Prostate gland (tissue), 2 donors: ENCODE results near the gene PID1. TPM values are rescaled to one million over a fixed set of nuclear protein-coding genes. Genes with fewer than 3 reads are reported as not detected.

Experiments used
- DNase-seq: peaks from one replicate; pipeline ENCODE4 v3.0.0-alpha.2; 2019; ENCODE audit warnings: low spot score
- H3K27ac ChIP-seq, 2 donors: fragments of 200-600 bp; sonication (generic); 2 replicates each; pipeline ENCODE4 v1.5.1; 2017 to 2019
- H3K27me3 ChIP-seq: fragments of 200-600 bp; sonication (generic); replicated peaks from 2 replicates; pipeline ENCODE4 v1.5.1; 2019; ENCODE audit not compliant: insufficient read depth
- H3K36me3 ChIP-seq, 2 donors: fragments of 200-600 bp; sonication (generic); 1 replicate in 1 of 2; 2 replicates in 1 of 2; pipeline versions ENCODE4 v1.5.1 to v1.8.1; 2017 to 2019
- H3K4me1 ChIP-seq: fragments of 200-600 bp; sonication (generic); replicated peaks from 2 replicates; pipeline ENCODE4 v1.5.1; 2019
- H3K4me3 ChIP-seq, 2 donors: fragments of 200-600 bp; sonication (generic); 2 replicates each; pipeline ENCODE4 v1.5.1; 2017 to 2019
- H3K9me3 ChIP-seq: fragments of 200-600 bp; sonication (generic); 2 replicates; pipeline ENCODE4 v1.5.1; 2017
- POLR2A ChIP-seq: fragments of 450-650 bp; IDR thresholded peaks from one replicate; pipeline ENCODE4 v1.6.1; 2016; ENCODE audit warnings: antibody characterized with exemption, mild to moderate bottlenecking
- POLR2AphosphoS5 ChIP-seq: sonication (generic); formaldehyde crosslinking; IDR thresholded peaks from one replicate; pipeline ENCODE4 v1.6.1; 2017; ENCODE audit warnings: antibody characterized with exemption
- WGBS: methylation state at CpG from one replicate; pipeline ENCODE4 v1.1.5; 2018; 5-methylcytosine and 5-hydroxymethylcytosine counted together
- intact Hi-C: fragments of 100-400 bp; cut with DNase I; formaldehyde crosslinking; loops from one replicate; pipeline ENCODE4 v1.14.2; 2022
- total RNA-seq, 2 donors: library from RNA; depleted of rRNA; stranded (reverse); fragments of >200 nt; gene quantifications; one replicate each; pipeline ENCODE4 v1.1.0, GENCODE V29; 2016
- TF ChIP-seq, protein P1 (sequence below), 4 experiments: fragments of 200-600 bp in 2 of 4; fragments of 450-650 bp in 2 of 4; sonication (generic) in 2 of 4; IDR thresholded peaks; 1 replicate in 3 of 4; 2 replicates in 1 of 4; pipeline ENCODE4 v1.5.1; 2016 to 2019; ENCODE audit warnings: antibody characterized with exemption in 4 of 4, mild to moderate bottlenecking in 2 of 4, moderate library complexity in 2 of 4

PID1 gene
- total RNA-seq, 2 donors from 2014 or later = 14.0 to 21.0 TPM

DNA sequence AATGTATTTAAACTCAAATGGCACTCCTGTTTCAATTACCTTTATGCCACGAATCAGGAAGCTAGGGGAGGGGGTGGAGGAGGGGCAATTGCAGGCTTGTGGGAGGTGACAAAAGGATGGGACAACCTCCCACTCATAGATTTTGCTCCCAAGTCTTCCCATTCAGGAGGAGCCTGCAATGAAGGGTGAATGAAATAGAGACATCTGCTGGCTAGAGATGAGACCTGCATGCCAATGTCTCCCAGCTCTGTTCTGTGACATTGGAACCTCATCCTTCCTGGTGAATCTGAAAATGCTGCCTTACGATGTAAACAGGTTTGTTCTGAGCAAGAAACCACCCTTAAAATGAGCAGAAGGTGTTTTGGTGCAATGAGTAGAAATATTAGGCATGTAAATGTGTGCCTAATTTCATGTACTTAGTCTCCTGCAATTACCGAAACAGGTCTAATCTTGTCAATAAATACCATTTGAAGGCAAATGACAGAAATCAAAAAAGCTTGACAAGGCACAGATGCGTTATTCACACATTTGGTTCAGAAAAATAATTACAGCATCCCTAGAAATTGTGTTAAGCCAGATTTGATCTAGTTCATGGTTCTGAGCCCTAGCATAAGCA lies 2.7 kb upstream of the PID1 start:
- peak; percentile 74 for DNase-seq
- Histone ChIP-seq H3K4me3 (peak overlapping the region in 1 of 2 donors; percentile 22), H3K36me3 (no peaks in the 10 kb centered on the region), H3K4me1 (peaks cover 5% of the 10 kb centered on the region), H3K27me3 (no peaks in the 10 kb centered on the region), H3K9me3 (no peaks in the 10 kb centered on the region), H3K27ac (peak overlapping the region; percentile 37 to 60)
- TF ChIP-seq POLR2A = no peak
- TF ChIP-seq, protein P1, sequence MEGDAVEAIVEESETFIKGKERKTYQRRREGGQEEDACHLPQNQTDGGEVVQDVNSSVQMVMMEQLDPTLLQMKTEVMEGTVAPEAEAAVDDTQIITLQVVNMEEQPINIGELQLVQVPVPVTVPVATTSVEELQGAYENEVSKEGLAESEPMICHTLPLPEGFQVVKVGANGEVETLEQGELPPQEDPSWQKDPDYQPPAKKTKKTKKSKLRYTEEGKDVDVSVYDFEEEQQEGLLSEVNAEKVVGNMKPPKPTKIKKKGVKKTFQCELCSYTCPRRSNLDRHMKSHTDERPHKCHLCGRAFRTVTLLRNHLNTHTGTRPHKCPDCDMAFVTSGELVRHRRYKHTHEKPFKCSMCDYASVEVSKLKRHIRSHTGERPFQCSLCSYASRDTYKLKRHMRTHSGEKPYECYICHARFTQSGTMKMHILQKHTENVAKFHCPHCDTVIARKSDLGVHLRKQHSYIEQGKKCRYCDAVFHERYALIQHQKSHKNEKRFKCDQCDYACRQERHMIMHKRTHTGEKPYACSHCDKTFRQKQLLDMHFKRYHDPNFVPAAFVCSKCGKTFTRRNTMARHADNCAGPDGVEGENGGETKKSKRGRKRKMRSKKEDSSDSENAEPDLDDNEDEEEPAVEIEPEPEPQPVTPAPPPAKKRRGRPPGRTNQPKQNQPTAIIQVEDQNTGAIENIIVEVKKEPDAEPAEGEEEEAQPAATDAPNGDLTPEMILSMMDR (IDR thresholded peaks at IDR 0.05) = peak; percentile 51 to 85 (median 74)
- peak; percentile 79 for TF ChIP-seq POLR2AphosphoS5
- WGBS = 36% methylated on average over 4 of the region's 4 CpGs
- intact Hi-C loops = loop anchor here (5.0 to 10.0 kb wide), 6 partner anchors 142 to 1382 kb away; no protein-coding TSS in a partner anchor

DNA sequence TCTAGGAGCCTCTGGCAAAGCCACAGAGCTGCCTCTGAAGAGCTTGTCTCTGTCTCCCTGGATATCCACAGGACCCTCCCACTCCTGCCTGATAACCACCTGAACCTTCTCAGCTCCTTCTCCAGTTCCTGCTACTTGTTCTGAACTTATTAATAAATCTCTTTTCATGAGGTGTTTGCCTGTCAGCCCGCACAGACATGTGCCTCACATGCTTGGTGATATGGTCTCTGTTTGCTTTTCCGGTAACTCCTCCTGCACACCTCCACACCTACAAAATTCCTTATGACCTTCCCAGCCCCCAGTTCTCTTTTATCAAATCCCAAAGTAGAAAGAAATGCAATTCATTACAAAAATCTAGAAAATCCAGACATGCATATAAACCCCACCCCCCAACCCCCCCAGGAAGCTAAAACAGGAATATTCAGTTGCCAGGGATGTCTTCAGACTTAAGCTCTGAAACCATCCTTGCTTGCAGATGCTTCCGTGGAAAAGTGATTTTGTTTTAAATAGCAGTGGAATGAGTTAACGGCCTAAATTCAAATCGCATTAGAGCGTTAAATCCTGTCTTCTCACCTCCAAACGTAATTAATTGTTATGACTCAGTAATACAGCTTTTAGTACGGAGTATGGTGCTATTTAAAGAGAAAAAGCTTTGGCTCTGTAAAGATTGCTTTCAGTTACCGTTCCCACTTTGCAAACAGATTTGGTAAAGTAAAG lies 2.1 kb upstream of the PID1 start:
- no peak for DNase-seq
- Histone ChIP-seq H3K9me3 (no peaks in the 10 kb centered on the region), H3K27ac (peak overlapping the region; percentile 37 to 60), H3K4me3 (peak overlapping the region in 1 of 2 donors; percentile 22), H3K4me1 (peaks cover 5% of the 10 kb centered on the region), H3K27me3 (no peaks in the 10 kb centered on the region), H3K36me3 (no peaks in the 10 kb centered on the region)
- 9% methylated on average over 9 of the region's 9 CpGs for WGBS
- TF ChIP-seq POLR2A (no peak), POLR2AphosphoS5 (no peak)
- TF ChIP-seq, protein P1 (IDR thresholded peaks at IDR 0.05) = no peak
- intact Hi-C loops = loop anchor here (5.0 to 10.0 kb wide), 6 partner anchors 141 to 1381 kb away; no protein-coding TSS in a partner anchor

DNA sequence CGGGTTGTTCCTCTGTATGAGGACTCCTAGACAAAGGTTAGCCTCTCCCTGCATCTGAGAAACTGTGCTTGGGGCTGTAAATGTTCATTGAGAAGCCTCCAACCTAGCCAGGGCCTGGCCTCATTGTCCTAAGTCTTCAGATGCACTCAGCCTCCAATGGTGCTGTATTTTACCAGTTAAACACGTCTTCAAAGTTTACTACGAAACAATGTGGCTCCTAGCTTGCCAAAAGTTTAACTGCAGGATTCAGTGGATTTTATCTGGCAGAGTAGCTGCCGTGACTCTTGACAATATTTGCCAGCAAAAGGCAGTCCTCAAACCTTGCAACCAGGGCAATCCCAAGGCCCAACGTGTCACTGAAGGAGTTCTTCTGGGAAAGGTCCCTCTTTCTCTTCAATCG lies 1.1 kb downstream of the PID1 start:
- Histone ChIP-seq H3K4me3 (peak overlapping the region; percentile 71 to 81), H3K36me3 (no peaks in the 10 kb centered on the region), H3K9me3 (no peaks in the 10 kb centered on the region), H3K4me1 (peaks cover 5% of the 10 kb centered on the region), H3K27ac (peak overlapping the region; percentile 65 to 70), H3K27me3 (no peaks in the 10 kb centered on the region)
- intact Hi-C loops = loop anchor here (5.0 to 10.0 kb wide), 6 partner anchors 138 to 1378 kb away; no protein-coding TSS in a partner anchor
- DNase-seq = no peak
- WGBS = 29% methylated on average over 6 of the region's 6 CpGs
- no peak for TF ChIP-seq POLR2A
- no peak for TF ChIP-seq POLR2AphosphoS5
- TF ChIP-seq, protein P1 (IDR thresholded peaks at IDR 0.05) = no peak

DNA sequence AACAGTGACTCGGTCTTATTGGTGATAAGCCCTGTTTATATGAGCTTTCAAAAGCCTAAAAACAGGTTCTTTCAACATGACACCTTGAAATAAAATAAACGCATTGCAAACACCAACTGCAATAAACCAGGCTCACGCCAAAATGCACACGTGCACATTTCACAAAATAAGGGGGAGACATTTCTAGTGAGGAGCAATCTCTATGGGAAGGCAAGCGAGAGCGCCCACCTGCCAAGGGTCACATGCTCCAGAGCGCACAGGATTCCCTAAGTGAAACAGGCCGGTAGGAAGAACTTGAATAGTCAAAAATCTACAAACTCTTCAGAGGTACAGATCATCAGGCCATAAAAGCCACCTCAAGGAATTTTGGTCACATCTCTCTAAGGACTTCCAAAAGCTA lies 1.9 kb downstream of the PID1 start:
- DNase-seq = no peak
- intact Hi-C loops = no loop called here
- no peak overlapping the region for H3K27ac ChIP-seq
- no peaks in the 10 kb centered on the region for H3K9me3 ChIP-seq
- H3K4me1 ChIP-seq = peaks cover 5% of the 10 kb centered on the region
- peak overlapping the region; percentile 71 to 81 for H3K4me3 ChIP-seq
- WGBS = 76% methylated on average over 8 of the region's 8 CpGs
- H3K27me3 ChIP-seq = no peaks in the 10 kb centered on the region
- no peaks in the 10 kb centered on the region for H3K36me3 ChIP-seq
- TF ChIP-seq, protein P1 (IDR thresholded peaks at IDR 0.05) = no peak
- TF ChIP-seq POLR2AphosphoS5 (no peak), POLR2A (no peak)
